Measurements from ENCODE around the gene SRPK2. TPM values are rescaled to one million over a fixed set of nuclear protein-coding genes. Genes with fewer than 3 reads are reported as not detected.

The SRPK2 gene
- polyA plus RNA-seq, 1 of the 3 experiments (the other 2 are of a cell fraction), result 15.4 TPM

- H3K4me1 ChIP-seq (ENCODE audit: control insufficient read depth in 1 of 2, insufficient read depth in 2 of 2, low read depth in 1 of 2, low read length in 1 of 2), result no peaks in the 10 kb centered on the region; a peak in 1 of 4 replicates
- H4K20me1 ChIP-seq (ENCODE audit: insufficient read depth), result peaks cover 26% of the 10 kb centered on the region
- H3K4me2 ChIP-seq, result no peak overlapping the region
- H3K36me3 ChIP-seq (replicated peaks in 1 of 2; ENCODE audit: control insufficient read depth in 1 of 2, insufficient read depth in 2 of 2, low read length in 1 of 2), result peaks cover 0 to 2% of the 10 kb centered on the region in 2 experiments
- WGBS (ENCODE audit: low lambda C conversion rate), result 93% methylated on average over 4 of the region's 4 CpGs
- TF ChIP-seq FOSL2 (IDR thresholded peaks at IDR 0.05; ENCODE audit: borderline replicate concordance, low read depth), result no peak
- TF ChIP-seq CTCF (IDR thresholded peaks at IDR 0.05), result no peak
- POLR2A ChIA-PET, result no interaction called here
- no peak overlapping the region for H3K9ac ChIP-seq
- no peaks in the 10 kb centered on the region for H3F3A ChIP-seq (replicated peaks; ENCODE audit: insufficient read depth)
- no peaks in the 10 kb centered on the region for H3K9me3 ChIP-seq
- H3K9me2 ChIP-seq, result no peaks in the 10 kb centered on the region
- CTCF ChIA-PET, result interaction anchor here (0.8 kb wide), 1 partner anchor 31 kb away, joined by 3 read pairs; no protein-coding TSS in a partner anchor
- no peak overlapping the region for H3K27ac ChIP-seq (ENCODE audit: low read depth in 2 of 2, low read length in 1 of 2)
- no peak for DNase-seq
- no peak overlapping the region for H3K4me3 ChIP-seq (ENCODE audit: low read depth in 2 of 2, low read length in 1 of 2)
- H2AFZ ChIP-seq (ENCODE audit: low read depth), result no peak overlapping the region
- H3K27me3 ChIP-seq (ENCODE audit: insufficient read depth), result no peaks in the 10 kb centered on the region
- peaks cover 60% of the 10 kb centered on the region for H3K79me2 ChIP-seq (ENCODE audit: insufficient read depth)
Measured at GRCh38 chr7:105178928-105179541, 209.7 kb downstream of the SRPK2 start.

- TF ChIP-seq POLR2AphosphoS5 (IDR thresholded peaks at IDR 0.05; ENCODE audit: low read depth, low read length), result no peak
- TF ChIP-seq MAX (IDR thresholded peaks at IDR 0.05; ENCODE audit: low read depth), result no peak
- TF ChIP-seq EZH2phosphoT487 (IDR thresholded peaks at IDR 0.05; ENCODE audit: borderline replicate concordance, low read depth), result no peak
- no peak for TF ChIP-seq REST (IDR thresholded peaks at IDR 0.05; ENCODE audit: low read depth, low read length)
- no peak for TF ChIP-seq GABPA (IDR thresholded peaks at IDR 0.05; ENCODE audit: low read depth)
- no peak for TF ChIP-seq ZBTB33 (IDR thresholded peaks at IDR 0.05; ENCODE audit: borderline replicate concordance, low read depth)
- no peak for TF ChIP-seq MEF2A (IDR thresholded peaks at IDR 0.05; ENCODE audit: borderline replicate concordance, low read depth)
- TF ChIP-seq JUND (IDR thresholded peaks at IDR 0.05), result no peak
- TF ChIP-seq FOXM1 (IDR thresholded peaks at IDR 0.05; ENCODE audit: low read depth), result no peak
- no peak for TF ChIP-seq RAD21 (IDR thresholded peaks at IDR 0.05; ENCODE audit: low read length)
- TF ChIP-seq CTCF (IDR thresholded peaks at IDR 0.05), result no peak
- no peaks in the 10 kb centered on the region for H3F3A ChIP-seq (replicated peaks; ENCODE audit: insufficient read depth)
- no peak overlapping the region for H3K4me3 ChIP-seq (ENCODE audit: low read depth in 2 of 2, low read length in 1 of 2)
- H2AFZ ChIP-seq (ENCODE audit: low read depth), result no peak overlapping the region
- ChIA-PET CTCF (no interaction called here), POLR2A (no interaction called here)
- H3K4me1 ChIP-seq (ENCODE audit: control insufficient read depth in 1 of 2, insufficient read depth in 2 of 2, low read depth in 1 of 2, low read length in 1 of 2), result peaks cover 0 to 2% of the 10 kb centered on the region in 2 experiments; a peak in 2 of 4 replicates
- H4K20me1 ChIP-seq (ENCODE audit: insufficient read depth), result peaks cover 33% of the 10 kb centered on the region
- H3K27ac ChIP-seq (ENCODE audit: low read depth in 2 of 2, low read length in 1 of 2), result no peak overlapping the region
- peaks cover 69% of the 10 kb centered on the region for H3K79me2 ChIP-seq (ENCODE audit: insufficient read depth)
- peaks cover 0 to 2% of the 10 kb centered on the region in 2 experiments for H3K36me3 ChIP-seq (replicated peaks in 1 of 2; ENCODE audit: control insufficient read depth in 1 of 2, insufficient read depth in 2 of 2, low read length in 1 of 2)
- no peak overlapping the region for H3K9ac ChIP-seq
- no peaks in the 10 kb centered on the region for H3K27me3 ChIP-seq (ENCODE audit: insufficient read depth)
- no peak for DNase-seq
- H3K4me2 ChIP-seq, result no peak overlapping the region
- 87% methylated on average over 4 of the region's 4 CpGs for WGBS (ENCODE audit: low lambda C conversion rate)
- no peaks in the 10 kb centered on the region for H3K9me2 ChIP-seq
- H3K9me3 ChIP-seq, result no peaks in the 10 kb centered on the region
Measured at GRCh38 chr7:105178177-105178576, 210.5 kb downstream of the SRPK2 start.

Data from SK-N-SH (cell line).